ENCODE results near the gene TFF2. TPM values are rescaled to one million over a fixed set of nuclear protein-coding genes. Genes with fewer than 3 reads are reported as not detected.

TFF2 gene
- total and polyA plus RNA-seq, 10 donors, result 0.14 TPM; not detected in 9

DNA sequence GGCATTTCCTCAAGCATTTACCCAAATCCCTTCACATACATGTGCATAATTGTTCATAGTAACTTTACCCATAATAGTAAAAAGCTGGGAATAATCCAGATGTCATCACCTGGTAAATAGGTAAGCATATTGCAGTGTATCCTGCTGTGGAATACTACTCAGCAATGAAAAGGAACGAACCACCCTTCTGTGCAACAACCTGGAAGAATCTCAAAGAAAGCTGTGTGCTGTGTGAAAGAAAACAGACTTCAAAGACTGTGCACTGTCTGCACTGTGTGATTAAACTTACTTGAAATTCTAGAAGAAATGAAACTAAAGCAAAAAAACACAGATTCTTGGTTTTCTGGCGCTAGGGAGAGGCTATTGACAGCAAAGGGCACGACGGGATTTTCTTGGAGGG lies 13.5 kb downstream of the TFF2 start:
- 89 to 97% (median 90%) methylated on average over 4 of the region's 4 CpGs for WGBS, 5 donors
- DNase-seq, result no peak
- no peak overlapping the region for H3K4me3 ChIP-seq
- peaks cover 0 to 5% (median 1%) of the 10 kb centered on the region in 8 donors for H3K9me3 ChIP-seq
- peaks cover 0 to 24% (median 4%) of the 10 kb centered on the region in 7 donors for H3K27me3 ChIP-seq (replicated peaks in 1 of 7)
- peaks cover 0 to 14% (median 9%) of the 10 kb centered on the region in 6 donors for H3K4me1 ChIP-seq
- TF ChIP-seq CTCF (IDR thresholded peaks at IDR 0.05 in 8 of 11, conservative IDR thresholded peaks at IDR 0.05 in 3 of 11) (no peak), POLR2AphosphoS5 (IDR thresholded peaks at IDR 0.05) (no peak), POLR2A (IDR thresholded peaks at IDR 0.05) (no peak)
- intact Hi-C loops (cut with DNase I; ENCODE audit: low total_unique reads), result no loop called here
- no peaks in the 10 kb centered on the region for H3K36me3 ChIP-seq
- no peak overlapping the region for H3K27ac ChIP-seq

DNA sequence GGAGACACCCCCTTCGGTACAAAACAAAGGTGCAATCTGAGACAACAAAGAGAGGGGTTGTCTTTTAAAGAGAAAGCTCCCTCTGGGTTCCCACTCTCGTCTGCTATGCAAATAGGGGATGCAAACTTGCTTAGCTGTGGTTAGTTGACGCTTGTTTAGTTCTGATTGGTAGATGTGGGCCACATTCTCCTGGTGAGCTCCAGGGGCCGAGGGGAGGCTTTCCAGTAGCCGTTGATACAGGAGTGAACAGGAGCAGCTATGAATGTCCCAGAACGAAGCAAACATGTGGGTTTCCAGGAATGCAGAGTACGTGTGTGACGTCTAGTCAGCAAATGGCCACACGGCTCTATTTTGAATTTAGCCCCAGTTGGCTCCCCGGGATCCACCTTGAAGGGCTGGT lies 14.7 kb downstream of the TFF2 start:
- no peak for TF ChIP-seq POLR2A (IDR thresholded peaks at IDR 0.05)
- TF ChIP-seq POLR2AphosphoS5 (IDR thresholded peaks at IDR 0.05), result no peak
- no peak for TF ChIP-seq CTCF (IDR thresholded peaks at IDR 0.05 in 8 of 11, conservative IDR thresholded peaks at IDR 0.05 in 3 of 11)
- intact Hi-C loops (cut with DNase I; ENCODE audit: low total_unique reads), result no loop called here
- H3K4me3 ChIP-seq, result no peak overlapping the region
- no peaks in the 10 kb centered on the region for H3K36me3 ChIP-seq
- peak; percentile 25 for DNase-seq
- 43 to 64% (median 57%) methylated on average over 9 to 10 of the region's 10 CpGs for WGBS, 5 donors
- peaks cover 0 to 14% (median 9%) of the 10 kb centered on the region in 6 donors for H3K4me1 ChIP-seq
- peaks cover 0 to 17% (median 13%) of the 10 kb centered on the region in 8 donors for H3K9me3 ChIP-seq
- H3K27ac ChIP-seq, result no peak overlapping the region
- H3K27me3 ChIP-seq (replicated peaks in 1 of 7), result peaks cover 0 to 24% (median 4%) of the 10 kb centered on the region in 7 donors

GRCh38 chr21:42332557-42333317 lies 18.1 kb downstream of the TFF2 start:
- H3K4me3 ChIP-seq, result no peak overlapping the region
- peak; percentile 2 for DNase-seq
- intact Hi-C loops (cut with DNase I; ENCODE audit: low total_unique reads), result no loop called here
- peaks cover 0 to 5% (median 2%) of the 10 kb centered on the region in 6 donors for H3K4me1 ChIP-seq
- H3K9me3 ChIP-seq, result peaks cover 0 to 18% (median 14%) of the 10 kb centered on the region in 8 donors
- no peaks in the 10 kb centered on the region for H3K36me3 ChIP-seq
- WGBS, 5 donors, result 78 to 86% (median 80%) methylated on average over 5 of the region's 5 CpGs
- no peak overlapping the region for H3K27ac ChIP-seq
- TF ChIP-seq POLR2AphosphoS5 (IDR thresholded peaks at IDR 0.05) (no peak), POLR2A (IDR thresholded peaks at IDR 0.05) (no peak), CTCF (IDR thresholded peaks at IDR 0.05 in 8 of 11, conservative IDR thresholded peaks at IDR 0.05 in 3 of 11) (no peak)
- peaks cover 0 to 24% (median 4%) of the 10 kb centered on the region in 7 donors for H3K27me3 ChIP-seq (replicated peaks in 1 of 7)

DNA sequence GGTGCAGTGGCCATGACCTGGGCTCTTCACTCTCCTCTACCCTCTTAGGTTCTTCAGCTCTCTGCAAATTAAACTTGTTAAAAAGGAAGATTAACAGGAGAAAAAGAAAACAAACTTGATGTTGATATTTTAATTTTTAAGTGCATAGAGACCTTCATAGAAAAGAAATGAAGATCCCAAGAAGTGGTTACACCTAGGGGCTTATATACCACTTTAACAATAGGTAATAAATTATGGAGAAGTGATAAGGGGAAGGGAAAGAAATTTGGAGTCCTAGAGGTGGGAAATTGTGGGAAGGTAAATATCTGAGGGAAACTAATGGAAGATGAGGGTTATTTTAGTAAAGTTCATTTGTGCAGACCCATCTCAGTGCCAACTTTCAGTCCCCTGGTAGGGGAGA lies 19.1 kb downstream of the TFF2 start:
- Histone ChIP-seq H3K27me3 (replicated peaks in 1 of 7) (peaks cover 0 to 24% (median 4%) of the 10 kb centered on the region in 7 donors), H3K36me3 (no peaks in the 10 kb centered on the region), H3K4me3 (no peak overlapping the region), H3K4me1 (no peaks in the 10 kb centered on the region), H3K9me3 (peaks cover 0 to 18% (median 14%) of the 10 kb centered on the region in 8 donors), H3K27ac (no peak overlapping the region)
- no peak for DNase-seq
- TF ChIP-seq POLR2A (IDR thresholded peaks at IDR 0.05), result no peak
- no peak for TF ChIP-seq POLR2AphosphoS5 (IDR thresholded peaks at IDR 0.05)
- TF ChIP-seq CTCF (IDR thresholded peaks at IDR 0.05 in 8 of 11, conservative IDR thresholded peaks at IDR 0.05 in 3 of 11), result no peak
- intact Hi-C loops (cut with DNase I; ENCODE audit: low total_unique reads), result no loop called here

Data from spleen (tissue), 11 donors.